ENCODE measurements around the gene LRRFIP1. TPM values are rescaled to one million over a fixed set of nuclear protein-coding genes. Genes with fewer than 3 reads are reported as not detected.

Gene LRRFIP1
- polyA plus RNA-seq, 1 donor (not counting 4 experiments of a cell fraction or from before 2014, with no cell fraction given) = 115 TPM

- peaks cover 6% of the 10 kb centered on the region for H3K27me3 ChIP-seq (ENCODE audit: control insufficient read depth, extremely low read depth, insufficient read depth, low read length)
- peak overlapping the region; percentile 94 for H3K4me2 ChIP-seq (ENCODE audit: control insufficient read depth, extremely low read depth, insufficient read depth, low read depth, low read length)
- no peaks in the 10 kb centered on the region for H3K9me1 ChIP-seq (ENCODE audit: control insufficient read depth, extremely low read depth, insufficient read depth, low read length)
- no peak for TF ChIP-seq EZH2 (IDR thresholded peaks at IDR 0.05; ENCODE audit: low read length)
- TF ChIP-seq, protein P1, sequence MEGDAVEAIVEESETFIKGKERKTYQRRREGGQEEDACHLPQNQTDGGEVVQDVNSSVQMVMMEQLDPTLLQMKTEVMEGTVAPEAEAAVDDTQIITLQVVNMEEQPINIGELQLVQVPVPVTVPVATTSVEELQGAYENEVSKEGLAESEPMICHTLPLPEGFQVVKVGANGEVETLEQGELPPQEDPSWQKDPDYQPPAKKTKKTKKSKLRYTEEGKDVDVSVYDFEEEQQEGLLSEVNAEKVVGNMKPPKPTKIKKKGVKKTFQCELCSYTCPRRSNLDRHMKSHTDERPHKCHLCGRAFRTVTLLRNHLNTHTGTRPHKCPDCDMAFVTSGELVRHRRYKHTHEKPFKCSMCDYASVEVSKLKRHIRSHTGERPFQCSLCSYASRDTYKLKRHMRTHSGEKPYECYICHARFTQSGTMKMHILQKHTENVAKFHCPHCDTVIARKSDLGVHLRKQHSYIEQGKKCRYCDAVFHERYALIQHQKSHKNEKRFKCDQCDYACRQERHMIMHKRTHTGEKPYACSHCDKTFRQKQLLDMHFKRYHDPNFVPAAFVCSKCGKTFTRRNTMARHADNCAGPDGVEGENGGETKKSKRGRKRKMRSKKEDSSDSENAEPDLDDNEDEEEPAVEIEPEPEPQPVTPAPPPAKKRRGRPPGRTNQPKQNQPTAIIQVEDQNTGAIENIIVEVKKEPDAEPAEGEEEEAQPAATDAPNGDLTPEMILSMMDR (optimal IDR thresholded peaks at IDR 0.05 in 1 of 3, IDR thresholded peaks at IDR 0.05 in 1 of 3, conservative IDR thresholded peaks at IDR 0.05 in 1 of 3; ENCODE audit: extremely low read depth in 1 of 3, insufficient read depth in 2 of 3, low read length in 3 of 3) = no peak
- H2AFZ ChIP-seq (ENCODE audit: control insufficient read depth, low read length) = peak overlapping the region; percentile 95
- peak overlapping the region; percentile 12 to 65 (median 50) for H3K4me3 ChIP-seq (ENCODE audit: control insufficient read depth in 2 of 3, extremely low read depth in 1 of 3, insufficient read depth in 2 of 3, low read depth in 1 of 3, low read length in 3 of 3)
- no peaks in the 10 kb centered on the region for H4K20me1 ChIP-seq (ENCODE audit: control insufficient read depth, extremely low read depth, insufficient read depth, low read length)
- no peaks in the 10 kb centered on the region for H3K36me3 ChIP-seq (ENCODE audit: control insufficient read depth in 2 of 2, extremely low read depth in 1 of 2, insufficient read depth in 2 of 2, low read length in 2 of 2)
- FAIRE-seq = peak; percentile 88
- no peak for DNase-seq (ENCODE audit: low read depth, low spot score)
- peak overlapping the region; percentile 83 for H3K9ac ChIP-seq (ENCODE audit: control insufficient read depth, extremely low read depth, insufficient read depth, low read length)
- H3K4me1 ChIP-seq (ENCODE audit: control insufficient read depth, extremely low read depth, insufficient read depth, low read length) = peaks cover 27% of the 10 kb centered on the region
- H3K9me3 ChIP-seq (ENCODE audit: control insufficient read depth, low read depth, low read length) = no peaks in the 10 kb centered on the region
- dilution Hi-C loops (cut with MboI; ENCODE audit: extremely low pct_ligation_motif_present, low sequenced_read_pairs) = no loop called here
- H3K79me2 ChIP-seq (ENCODE audit: control insufficient read depth, insufficient read depth, low read length) = no peaks in the 10 kb centered on the region
- peak overlapping the region; percentile 88 for H3K27ac ChIP-seq (ENCODE audit: control insufficient read depth, insufficient read depth, low read length)
Measured at GRCh38 chr2:237674731-237675276, 47.4 kb downstream of the LRRFIP1 start.

GRCh38 chr2:237675316-237675715 lies 47.9 kb downstream of the LRRFIP1 start:
- no peaks in the 10 kb centered on the region for H3K79me2 ChIP-seq (ENCODE audit: control insufficient read depth, insufficient read depth, low read length)
- dilution Hi-C loops (cut with MboI; ENCODE audit: extremely low pct_ligation_motif_present, low sequenced_read_pairs) = no loop called here
- peak overlapping the region in 2 of 3 experiments; percentile 50 to 65 for H3K4me3 ChIP-seq (ENCODE audit: control insufficient read depth in 2 of 3, extremely low read depth in 1 of 3, insufficient read depth in 2 of 3, low read depth in 1 of 3, low read length in 3 of 3)
- no peaks in the 10 kb centered on the region for H3K36me3 ChIP-seq (ENCODE audit: control insufficient read depth in 2 of 2, extremely low read depth in 1 of 2, insufficient read depth in 2 of 2, low read length in 2 of 2)
- TF ChIP-seq EZH2 (IDR thresholded peaks at IDR 0.05; ENCODE audit: low read length) = no peak
- TF ChIP-seq, protein P1 (optimal IDR thresholded peaks at IDR 0.05 in 1 of 3, IDR thresholded peaks at IDR 0.05 in 1 of 3, conservative IDR thresholded peaks at IDR 0.05 in 1 of 3; ENCODE audit: extremely low read depth in 1 of 3, insufficient read depth in 2 of 3, low read length in 3 of 3) = no peak
- H3K4me1 ChIP-seq (ENCODE audit: control insufficient read depth, extremely low read depth, insufficient read depth, low read length) = peaks cover 27% of the 10 kb centered on the region
- peak overlapping the region; percentile 88 for H3K27ac ChIP-seq (ENCODE audit: control insufficient read depth, insufficient read depth, low read length)
- no peak for DNase-seq (ENCODE audit: low read depth, low spot score)
- H4K20me1 ChIP-seq (ENCODE audit: control insufficient read depth, extremely low read depth, insufficient read depth, low read length) = no peaks in the 10 kb centered on the region
- H3K27me3 ChIP-seq (ENCODE audit: control insufficient read depth, extremely low read depth, insufficient read depth, low read length) = peaks cover 3% of the 10 kb centered on the region
- H3K4me2 ChIP-seq (ENCODE audit: control insufficient read depth, extremely low read depth, insufficient read depth, low read depth, low read length) = peak overlapping the region; percentile 94
- no peaks in the 10 kb centered on the region for H3K9me1 ChIP-seq (ENCODE audit: control insufficient read depth, extremely low read depth, insufficient read depth, low read length)
- no peaks in the 10 kb centered on the region for H3K9me3 ChIP-seq (ENCODE audit: control insufficient read depth, low read depth, low read length)
- peak overlapping the region; percentile 83 for H3K9ac ChIP-seq (ENCODE audit: control insufficient read depth, extremely low read depth, insufficient read depth, low read length)
- H2AFZ ChIP-seq (ENCODE audit: control insufficient read depth, low read length) = no peak overlapping the region
- FAIRE-seq = no peak
